Fibroblast of lung (primary cell): ENCODE data around the gene PIANP.

Source experiments
- CTCF ChIP-seq, 2 donors: IDR thresholded peaks in 1 of 2; conservative IDR thresholded peaks in 1 of 2; 1 replicate in 1 of 2; 2 replicates in 1 of 2; pipeline ENCODE4 v1.5.1; 2011 to 2012; ENCODE audit warnings: low read length in 2 of 2, control low read depth in 1 of 2, inconsistent platforms in 1 of 2, low read depth in 1 of 2, mild to moderate bottlenecking in 1 of 2
- EZH2 ChIP-seq: IDR thresholded peaks from 2 replicates; pipeline ENCODE4 v1.5.1; 2012; ENCODE audit warnings: low read length, control low read depth, mild to moderate bottlenecking; ENCODE audit errors: missing control alignments

- TF ChIP-seq CTCF (conservative IDR thresholded peaks at IDR 0.05 in 1 of 2, IDR thresholded peaks at IDR 0.05 in 1 of 2; ENCODE audit: low read depth in 1 of 2, low read length in 2 of 2) (no peak), EZH2 (no peak)
Observed at GRCh38 chr12:6688543-6688998, 12.0 kb downstream of the PIANP start.
